MCF 10A (cell line): ENCODE measurements around the gene BPTF. TPM values are rescaled to one million over a fixed set of nuclear protein-coding genes. Genes with fewer than 3 reads are reported as not detected.
A peak's percentile ranks its signal among the peaks of the same experiment; 100 is the strongest.

ENCODE experiments used
- BruUV-seq: library from RNA; stranded (reverse); fragments of 400-500 nt; replicated peaks from 2 replicates; lab custom pipeline; 2021; lab: Mats Ljungman, UMichigan
- CTCF ChIA-PET: fragments of 300-600 bp; sonication (Branson Sonifier 250); formaldehyde crosslinking; extraction: SDS; loops from one replicate; lab custom pipeline; 2021; ENCODE audit warnings: antibody characterized with exemption, inconsistent platforms; lab: Yijun Ruan, JAX
- POLR2A ChIA-PET: fragments of 300-600, 350-650 bp; sonication (Branson Sonifier 250); formaldehyde crosslinking; extraction: SDS; loops from one replicate; lab custom pipeline; 2020; ENCODE audit warnings: antibody characterized with exemption, inconsistent platforms; lab: Yijun Ruan, JAX
- DNase-seq: peaks from one replicate; pipeline ENCODE4 v3.0.0-alpha.2; 2018; ENCODE audit not compliant: unreplicated experiment
- H3K27ac Mint-ChIP-seq: one replicate; pipeline ENCODE4 v1.8.0; 2022; ENCODE audit warnings: mild to moderate bottlenecking, low read depth, mixed read lengths; ENCODE audit not compliant: unreplicated experiment
- H3K27me3 Mint-ChIP-seq: one replicate; pipeline ENCODE4 v1.8.0; 2022; ENCODE audit warnings: mixed read lengths; ENCODE audit not compliant: insufficient read depth, unreplicated experiment
- H3K36me3 Mint-ChIP-seq: one replicate; pipeline ENCODE4 v1.8.0; 2022; ENCODE audit warnings: mild to moderate bottlenecking, moderate library complexity, mixed read lengths; ENCODE audit not compliant: insufficient read depth, unreplicated experiment
- H3K4me1 Mint-ChIP-seq: one replicate; pipeline ENCODE4 v1.8.0; 2022; ENCODE audit warnings: mixed read lengths; ENCODE audit not compliant: insufficient read depth, unreplicated experiment
- H3K4me3 Mint-ChIP-seq: one replicate; pipeline ENCODE4 v1.8.0; 2022; ENCODE audit warnings: mild to moderate bottlenecking, moderate library complexity, mixed read lengths; ENCODE audit not compliant: unreplicated experiment
- H3K9me3 Mint-ChIP-seq: one replicate; pipeline ENCODE4 v1.8.0; 2022; ENCODE audit warnings: mixed read lengths; ENCODE audit not compliant: unreplicated experiment
- intact Hi-C: fragments of 100-400 bp; cut with micrococcal nuclease; formaldehyde crosslinking; loops from 2 replicates; pipeline ENCODE4 v1.14.1; 2022
- total RNA-seq: library from RNA; stranded (reverse); gene quantifications from 2 replicates; pipeline ENCODE4 v1.2.3, GENCODE V29; 2022
- TF ChIP-seq, protein P1 (sequence below): fragments of 200-600 bp; IDR thresholded peaks from one replicate; pipeline ENCODE4 v1.8.0; 2022; ENCODE audit warnings: antibody characterized with exemption, mild to moderate bottlenecking; ENCODE audit not compliant: unreplicated experiment

The BPTF gene
- total RNA-seq, 1 experiment from 2014 or later = 63.7 TPM

DNA sequence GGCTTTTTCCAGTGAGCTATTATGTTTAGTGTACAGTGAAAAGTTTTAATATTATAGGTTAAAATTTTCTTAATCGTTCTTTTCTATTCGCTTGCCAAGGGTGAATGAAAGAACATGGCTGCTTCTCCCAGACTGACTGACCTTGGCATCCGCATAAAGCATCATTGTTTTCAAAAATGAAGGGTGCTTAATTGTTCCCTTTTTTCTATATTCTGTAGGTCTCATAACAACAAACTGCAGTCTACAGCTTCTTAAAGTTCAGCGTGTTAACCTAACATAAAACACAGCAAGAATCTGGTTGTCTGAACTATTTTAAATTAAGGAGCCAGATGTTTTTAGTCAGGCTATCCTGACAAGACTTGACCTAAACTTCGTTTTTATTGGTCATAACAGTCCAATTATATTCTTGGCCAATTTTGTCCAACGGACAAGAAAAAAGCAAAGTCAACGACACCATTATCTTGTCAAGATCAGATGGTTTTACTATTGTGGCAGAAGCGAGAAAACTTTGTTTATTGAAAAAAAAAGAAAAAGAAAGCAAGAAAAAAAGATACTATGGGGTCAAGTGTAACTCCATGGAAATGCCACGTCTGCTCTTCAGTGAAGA is 156.8 kb downstream of the BPTF start:
- ChIA-PET CTCF (interaction anchor here (1.0 kb wide), 1 partner anchor 10 kb away, joined by 3 read pairs; no protein-coding TSS in a partner anchor), POLR2A (interaction anchor here (0.7 to 1.2 kb wide), 2 partner anchors 10 to 34 kb away, joined by 3 to 4 read pairs; no protein-coding TSS in a partner anchor)
- BruUV-seq = no TSS peak
- TF ChIP-seq, protein P1, sequence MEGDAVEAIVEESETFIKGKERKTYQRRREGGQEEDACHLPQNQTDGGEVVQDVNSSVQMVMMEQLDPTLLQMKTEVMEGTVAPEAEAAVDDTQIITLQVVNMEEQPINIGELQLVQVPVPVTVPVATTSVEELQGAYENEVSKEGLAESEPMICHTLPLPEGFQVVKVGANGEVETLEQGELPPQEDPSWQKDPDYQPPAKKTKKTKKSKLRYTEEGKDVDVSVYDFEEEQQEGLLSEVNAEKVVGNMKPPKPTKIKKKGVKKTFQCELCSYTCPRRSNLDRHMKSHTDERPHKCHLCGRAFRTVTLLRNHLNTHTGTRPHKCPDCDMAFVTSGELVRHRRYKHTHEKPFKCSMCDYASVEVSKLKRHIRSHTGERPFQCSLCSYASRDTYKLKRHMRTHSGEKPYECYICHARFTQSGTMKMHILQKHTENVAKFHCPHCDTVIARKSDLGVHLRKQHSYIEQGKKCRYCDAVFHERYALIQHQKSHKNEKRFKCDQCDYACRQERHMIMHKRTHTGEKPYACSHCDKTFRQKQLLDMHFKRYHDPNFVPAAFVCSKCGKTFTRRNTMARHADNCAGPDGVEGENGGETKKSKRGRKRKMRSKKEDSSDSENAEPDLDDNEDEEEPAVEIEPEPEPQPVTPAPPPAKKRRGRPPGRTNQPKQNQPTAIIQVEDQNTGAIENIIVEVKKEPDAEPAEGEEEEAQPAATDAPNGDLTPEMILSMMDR = no peak
- Mint-ChIP-seq H3K27ac (no peak overlapping the region), H3K36me3 (peaks cover 28% of the 10 kb centered on the region), H3K4me3 (no peak overlapping the region), H3K4me1 (peaks cover 6% of the 10 kb centered on the region), H3K27me3 (no peaks in the 10 kb centered on the region), H3K9me3 (no peaks in the 10 kb centered on the region)
- intact Hi-C loops = no loop called here
- DNase-seq = no peak

DNA sequence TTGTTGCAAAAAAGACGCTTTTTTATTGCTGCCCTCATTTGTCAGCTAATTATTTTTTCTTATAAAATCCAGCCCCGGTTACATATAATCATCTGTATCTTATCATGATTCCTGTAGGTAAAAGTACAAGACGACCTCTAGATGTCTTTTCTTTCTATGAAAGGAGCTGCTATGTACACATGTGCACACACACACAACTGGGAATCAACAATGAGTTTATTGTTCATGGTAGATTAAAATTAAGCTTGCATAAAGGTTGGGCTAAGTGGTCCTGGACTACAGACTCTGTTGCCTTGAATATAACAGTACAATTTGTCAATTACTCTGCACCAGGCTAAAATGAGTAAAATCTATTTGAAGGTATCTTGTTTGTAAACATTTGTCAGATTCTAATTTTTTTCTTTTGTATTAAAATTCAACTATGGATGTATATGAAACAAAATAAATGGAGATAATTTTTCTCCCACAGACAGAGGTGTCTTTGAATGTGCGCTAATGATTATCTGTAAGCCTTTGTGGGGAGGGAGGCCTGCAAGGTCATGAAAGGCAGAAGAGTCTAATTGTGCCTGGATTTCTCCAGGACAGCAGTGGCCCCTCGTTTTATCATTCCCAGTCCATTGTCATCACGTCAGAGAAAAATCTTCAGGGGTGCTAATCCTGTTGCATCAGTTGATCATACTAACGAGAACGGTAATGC is 157.5 kb downstream of the BPTF start:
- BruUV-seq = TSS peak; percentile 54
- intact Hi-C loops = no loop called here
- H3K9me3 Mint-ChIP-seq = no peaks in the 10 kb centered on the region
- CTCF ChIA-PET = interaction anchor here (1.0 kb wide), 1 partner anchor 9 kb away, joined by 3 read pairs; no protein-coding TSS in a partner anchor
- H3K36me3 Mint-ChIP-seq = peaks cover 27% of the 10 kb centered on the region
- H3K4me1 Mint-ChIP-seq = peaks cover 6% of the 10 kb centered on the region
- TF ChIP-seq, protein P1 = no peak
- DNase-seq = no peak
- H3K27me3 Mint-ChIP-seq = no peaks in the 10 kb centered on the region
- no peak overlapping the region for H3K4me3 Mint-ChIP-seq
- POLR2A ChIA-PET = interaction anchor here (0.8 to 1.2 kb wide), 2 partner anchors 9 to 37 kb away, joined by 3 to 4 read pairs; no protein-coding TSS in a partner anchor
- H3K27ac Mint-ChIP-seq = no peak overlapping the region

DNA sequence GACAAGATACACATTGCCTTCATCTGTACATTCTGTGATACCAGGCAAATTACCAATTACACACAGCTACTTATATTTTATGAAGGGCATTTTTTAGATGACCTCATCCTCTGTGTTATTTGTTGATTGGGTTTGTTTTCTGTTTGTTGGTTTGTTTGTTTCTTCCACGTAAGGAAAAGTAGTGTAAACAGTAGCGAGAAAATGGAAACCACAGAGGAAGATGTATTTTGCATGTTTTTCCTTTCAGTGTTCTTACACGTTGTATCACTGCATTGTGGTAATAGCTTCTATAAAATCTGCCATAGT is 158.0 kb downstream of the BPTF start:
- no peaks in the 10 kb centered on the region for H3K27me3 Mint-ChIP-seq
- CTCF ChIA-PET = no interaction called here
- intact Hi-C loops = no loop called here
- no TSS peak for BruUV-seq
- TF ChIP-seq, protein P1 = no peak
- H3K27ac Mint-ChIP-seq = no peak overlapping the region
- POLR2A ChIA-PET = interaction anchor here (0.8 kb wide), 1 partner anchor 36 kb away, joined by 3 read pairs; no protein-coding TSS in a partner anchor
- H3K36me3 Mint-ChIP-seq = peaks cover 25% of the 10 kb centered on the region
- DNase-seq = no peak
- no peak overlapping the region for H3K4me3 Mint-ChIP-seq
- peaks cover 5% of the 10 kb centered on the region for H3K4me1 Mint-ChIP-seq
- H3K9me3 Mint-ChIP-seq = no peaks in the 10 kb centered on the region

DNA sequence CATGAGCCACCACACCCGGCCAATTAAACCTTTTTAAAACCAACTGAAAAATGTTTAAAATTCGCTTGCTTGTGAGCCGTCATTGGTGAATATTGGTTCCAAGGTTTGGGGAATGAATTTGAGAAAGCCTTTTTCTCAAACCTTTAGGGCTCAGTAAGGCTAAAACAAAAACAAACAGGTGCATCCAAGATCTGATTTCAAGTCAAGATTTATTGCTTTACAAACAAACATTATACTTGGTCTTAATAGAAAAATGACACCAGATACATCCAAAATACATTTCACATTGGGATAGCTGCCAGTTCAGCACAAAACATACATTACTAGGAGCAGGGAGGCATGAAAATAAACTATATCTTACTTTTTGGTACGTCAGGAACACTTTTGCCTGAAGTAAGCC is 165.6 kb downstream of the BPTF start:
- no TSS peak for BruUV-seq
- CTCF ChIA-PET = no interaction called here
- POLR2A ChIA-PET = interaction anchor here (6.4 kb wide), 1 partner anchor 29 kb away, joined by 84 read pairs; no protein-coding TSS in a partner anchor

More for the DNA sequence above, 165.6 kb downstream of the BPTF start:
- Mint-ChIP-seq H3K4me1 (peaks cover 19% of the 10 kb centered on the region), H3K9me3 (no peaks in the 10 kb centered on the region), H3K36me3 (no peaks in the 10 kb centered on the region), H3K27me3 (no peaks in the 10 kb centered on the region), H3K4me3 (no peak overlapping the region), H3K27ac (no peak overlapping the region)
- TF ChIP-seq, protein P1 = no peak
- no peak for DNase-seq
- intact Hi-C loops = loop anchor here (10.0 kb wide), 1 partner anchor 114 kb away; no protein-coding TSS in a partner anchor
